ENCODE measurements around the gene TMEM204. TPM values are rescaled to one million over a fixed set of nuclear protein-coding genes. Genes with fewer than 3 reads are reported as not detected.

The TMEM204 gene
- total RNA-seq, 3 donors from 2014 or later (not counting 1 experiment from before 2014, with no cell fraction given) = 3.3 to 14.1 (median 7.8) TPM

- no peak for TF ChIP-seq CTCF (IDR thresholded peaks at IDR 0.05)
- no peaks in the 10 kb centered on the region for H3K27me3 Mint-ChIP-seq (ENCODE audit: low read depth in 2 of 2)
Measured at GRCh38 chr16:1528921-1529537, 4.4 kb upstream of the TMEM204 start.

GRCh38 chr16:1530349-1530882 lies 3.0 kb upstream of the TMEM204 start:
- intact Hi-C loops (cut with micrococcal nuclease) = no loop called here
- peaks cover 10% of the 10 kb centered on the region in 2 donors for H3K4me1 Mint-ChIP-seq
- H3K27ac ChIP-seq (ENCODE audit: low read length) = no peak overlapping the region

More at GRCh38 chr16:1528921-1529537, 4.4 kb upstream of the TMEM204 start:
- intact Hi-C loops (cut with micrococcal nuclease) = no loop called here
- WGBS (ENCODE audit: insufficient coverage) = 91% methylated on average over 29 of the region's 29 CpGs
- Mint-ChIP-seq H3K4me3 (no peak overlapping the region), H3K36me3 (no peaks in the 10 kb centered on the region), H3K4me1 (no peaks in the 10 kb centered on the region), H3K9me3 (no peaks in the 10 kb centered on the region), H3K27ac (no peak overlapping the region)
- Histone ChIP-seq H3K36me3 (ENCODE audit: control insufficient read depth, insufficient read depth, low read length) (no peaks in the 10 kb centered on the region), H3K4me3 (ENCODE audit: low read length) (no peak overlapping the region), H3K4me1 (ENCODE audit: control insufficient read depth, insufficient read depth, low read length) (peaks cover 38% of the 10 kb centered on the region), H3K27ac (ENCODE audit: low read length) (no peak overlapping the region), H3K27me3 (ENCODE audit: control insufficient read depth, insufficient read depth, low read length) (no peaks in the 10 kb centered on the region), H3K9me3 (ENCODE audit: control insufficient read depth, insufficient read depth, low read length) (no peaks in the 10 kb centered on the region)
- DNase-seq = no peak
- ATAC-seq = no peak

GRCh38 chr16:1530883-1531637 lies 2.4 kb upstream of the TMEM204 start:
- H3K27ac ChIP-seq (ENCODE audit: low read length) = no peak overlapping the region
- H3K36me3 ChIP-seq (ENCODE audit: control insufficient read depth, insufficient read depth, low read length) = no peaks in the 10 kb centered on the region
- no peaks in the 10 kb centered on the region for H3K9me3 ChIP-seq (ENCODE audit: control insufficient read depth, insufficient read depth, low read length)
- no peak for TF ChIP-seq CTCF (IDR thresholded peaks at IDR 0.05)
- no peak overlapping the region for H3K4me3 Mint-ChIP-seq
- no peaks in the 10 kb centered on the region for H3K36me3 Mint-ChIP-seq
- no peak overlapping the region for H3K27ac Mint-ChIP-seq
- peaks cover 50% of the 10 kb centered on the region for H3K4me1 ChIP-seq (ENCODE audit: control insufficient read depth, insufficient read depth, low read length)
- DNase-seq (no peak), ATAC-seq (no peak)
- no peaks in the 10 kb centered on the region for H3K27me3 Mint-ChIP-seq (ENCODE audit: low read depth in 2 of 2)
- intact Hi-C loops (cut with micrococcal nuclease) = no loop called here
- no peaks in the 10 kb centered on the region for H3K27me3 ChIP-seq (ENCODE audit: control insufficient read depth, insufficient read depth, low read length)
- WGBS (ENCODE audit: insufficient coverage) = 94% methylated on average over 35 of the region's 35 CpGs
- peaks cover 12 to 13% of the 10 kb centered on the region in 2 donors for H3K4me1 Mint-ChIP-seq
- H3K4me3 ChIP-seq (ENCODE audit: low read length) = no peak overlapping the region
- no peaks in the 10 kb centered on the region for H3K9me3 Mint-ChIP-seq

More at GRCh38 chr16:1530349-1530882, 3.0 kb upstream of the TMEM204 start:
- no peak for DNase-seq
- Histone ChIP-seq H3K4me3 (ENCODE audit: low read length) (no peak overlapping the region), H3K27me3 (ENCODE audit: control insufficient read depth, insufficient read depth, low read length) (no peaks in the 10 kb centered on the region), H3K36me3 (ENCODE audit: control insufficient read depth, insufficient read depth, low read length) (no peaks in the 10 kb centered on the region), H3K9me3 (ENCODE audit: control insufficient read depth, insufficient read depth, low read length) (no peaks in the 10 kb centered on the region), H3K4me1 (ENCODE audit: control insufficient read depth, insufficient read depth, low read length) (peaks cover 50% of the 10 kb centered on the region)
- no peaks in the 10 kb centered on the region for H3K9me3 Mint-ChIP-seq
- no peak overlapping the region for H3K4me3 Mint-ChIP-seq
- TF ChIP-seq CTCF (IDR thresholded peaks at IDR 0.05) = no peak
- 96% methylated on average over 27 of the region's 27 CpGs for WGBS (ENCODE audit: insufficient coverage)
- H3K27ac Mint-ChIP-seq = no peak overlapping the region
- no peak for ATAC-seq
- H3K36me3 Mint-ChIP-seq = no peaks in the 10 kb centered on the region
- H3K27me3 Mint-ChIP-seq (ENCODE audit: low read depth in 2 of 2) = no peaks in the 10 kb centered on the region

Data from natural killer cell (primary cell).